CD14-positive monocyte (primary cell): ENCODE data around the gene NFATC2. TPM values are rescaled to one million over a fixed set of nuclear protein-coding genes. Genes with fewer than 3 reads are reported as not detected.

Experiments used
- DNase-seq, 3 donors: peaks; one replicate each; pipeline ENCODE4 v3.0.0-alpha.2; 2011 to 2022
- H2AFZ ChIP-seq: 2 replicates; pipeline ENCODE4 v1.6.0; 2012; ENCODE audit warnings: mild to moderate bottlenecking, low read depth, low read length, inconsistent platforms; ENCODE audit not compliant: insufficient read depth, poor library complexity, severe bottlenecking
- H3K27ac ChIP-seq, 2 donors: 1 replicate in 1 of 2; 2 replicates in 1 of 2; pipeline ENCODE4 v1.5.1; 2012 to 2013; ENCODE audit warnings: low read length in 2 of 2, control low read depth in 1 of 2, inconsistent platforms in 1 of 2, low read depth in 1 of 2, mild to moderate bottlenecking in 1 of 2
- H3K27me3 ChIP-seq, 2 donors: one replicate each; pipeline versions ENCODE4 v1.6.0 to v1.6.1; 2011 to 2013; ENCODE audit warnings: low read length in 2 of 2; ENCODE audit not compliant: control insufficient read depth in 2 of 2, insufficient read depth in 2 of 2
- H3K36me3 ChIP-seq, 2 donors: replicated peaks in 1 of 2; 1 replicate in 1 of 2; 2 replicates in 1 of 2; pipeline versions ENCODE4 v1.5.1 to v1.6.1; 2012 to 2013; ENCODE audit warnings: low read length in 2 of 2, control low read depth in 1 of 2, inconsistent platforms in 1 of 2, mild to moderate bottlenecking in 1 of 2; ENCODE audit not compliant: insufficient read depth in 2 of 2, control insufficient read depth in 1 of 2
- H3K4me1 ChIP-seq, 2 donors: 1 replicate in 1 of 2; 2 replicates in 1 of 2; pipeline versions ENCODE4 v1.5.1 to v1.6.1; 2012 to 2013; ENCODE audit warnings: low read length in 2 of 2, control low read depth in 1 of 2, inconsistent platforms in 1 of 2, mild to moderate bottlenecking in 1 of 2, moderate library complexity in 1 of 2; ENCODE audit not compliant: insufficient read depth in 2 of 2, control insufficient read depth in 1 of 2
- H3K4me2 ChIP-seq: replicated peaks from 2 replicates; pipeline ENCODE3; 2012; ENCODE audit warnings: low read length, moderate library complexity, mild to moderate bottlenecking; ENCODE audit not compliant: poor library complexity, severe bottlenecking; ENCODE audit errors: extremely low read depth
- H3K4me3 ChIP-seq, 3 experiments: fragments of 200-600 bp in 1 of 3; sonication (generic) in 1 of 3; replicated peaks in 1 of 3; 1 replicate in 2 of 3; 2 replicates in 1 of 3; pipeline ENCODE4 v1.5.1; 2011 to 2013; ENCODE audit warnings: low read length in 3 of 3, mild to moderate bottlenecking in 3 of 3, control low read depth in 2 of 3, low read depth in 2 of 3, inconsistent platforms in 1 of 3, moderate library complexity in 1 of 3
- H3K79me2 ChIP-seq: 2 replicates; pipeline ENCODE4 v1.6.0; 2012; ENCODE audit warnings: mild to moderate bottlenecking, control low read depth, inconsistent platforms, low read length, moderate library complexity; ENCODE audit not compliant: insufficient read depth
- H3K9ac ChIP-seq: 2 replicates; pipeline ENCODE4 v1.6.0; 2017; ENCODE audit warnings: low read length, mild to moderate bottlenecking; ENCODE audit not compliant: insufficient read depth, poor library complexity, severe bottlenecking
- H3K9me3 ChIP-seq, 2 donors: replicated peaks in 1 of 2; 1 replicate in 1 of 2; 2 replicates in 1 of 2; pipeline versions ENCODE4 v1.5.1 to v1.6.1; 2012 to 2013; ENCODE audit warnings: low read length in 2 of 2, control low read depth in 1 of 2; ENCODE audit not compliant: control insufficient read depth in 1 of 2, insufficient read depth in 1 of 2
- H4K20me1 ChIP-seq: 2 replicates; pipeline ENCODE4 v1.6.0; 2012; ENCODE audit warnings: mild to moderate bottlenecking, low read length, control low read depth, moderate library complexity; ENCODE audit not compliant: insufficient read depth
- H3K27ac Mint-ChIP-seq, 7 donors: one replicate each; pipeline ENCODE4 v1.8.0; 2020; ENCODE audit warnings: mild to moderate bottlenecking in 7 of 7, mixed read lengths in 7 of 7, moderate library complexity in 6 of 7, inconsistent platforms in 2 of 7
- H3K27me3 Mint-ChIP-seq, 3 donors: one replicate each; pipeline ENCODE4 v1.8.0; 2021 to 2022; ENCODE audit warnings: low read depth in 3 of 3, mild to moderate bottlenecking in 3 of 3, mixed read lengths in 3 of 3, moderate library complexity in 3 of 3, inconsistent platforms in 1 of 3
- H3K36me3 Mint-ChIP-seq, 2 donors: one replicate each; pipeline ENCODE4 v1.8.0; 2020; ENCODE audit warnings: mixed read lengths in 2 of 2, inconsistent platforms in 1 of 2, mild to moderate bottlenecking in 1 of 2
- H3K4me1 Mint-ChIP-seq: one replicate; pipeline ENCODE4 v1.8.0; 2020; ENCODE audit warnings: mild to moderate bottlenecking, mixed read lengths
- H3K4me3 Mint-ChIP-seq, 2 donors: one replicate each; pipeline ENCODE4 v1.8.0; 2020; ENCODE audit warnings: mild to moderate bottlenecking in 2 of 2, mixed read lengths in 2 of 2, moderate library complexity in 1 of 2
- H3K9me3 Mint-ChIP-seq, 7 donors: one replicate each; pipeline ENCODE4 v1.8.0; 2020 to 2022; ENCODE audit warnings: mixed read lengths in 7 of 7, mild to moderate bottlenecking in 6 of 7, moderate library complexity in 6 of 7, inconsistent platforms in 2 of 7
- WGBS: methylation state at CpG from one replicate; pipeline ENCODE4 v1.1.5; 2013; ENCODE audit warnings: missing lambda C conversion rate; ENCODE audit not compliant: insufficient coverage; 5-methylcytosine and 5-hydroxymethylcytosine counted together
- intact Hi-C, 2 donors: fragments of 100-400 bp; cut with micrococcal nuclease; formaldehyde crosslinking; loops; one replicate each; pipeline versions ENCODE4 v1.15.0 to v1.15.1; 2023
- polyA plus RNA-seq, 3 donors: library from polyadenylated mRNA; depleted of rRNA in 1 of 3; unstranded in 2 of 3; stranded (reverse) in 1 of 3; fragments of 300-500 nt in 2 of 3; fragments of >200 nt in 1 of 3; fragmentation: Illumina TruSeq in 2 of 3; gene quantifications; 1 replicate in 2 of 3; 2 replicates in 1 of 3; pipeline ENCODE4 v1.2.3, GENCODE V29; 2012 to 2021
- TF ChIP-seq, protein P1 (sequence below): fragments of 200-600 bp; IDR thresholded peaks from one replicate; pipeline ENCODE4 v1.8.0; 2022; ENCODE audit warnings: antibody characterized with exemption, mild to moderate bottlenecking

NFATC2 gene
- polyA plus RNA-seq, 3 donors = 0.03 to 0.18 (median 0.11) TPM

DNA sequence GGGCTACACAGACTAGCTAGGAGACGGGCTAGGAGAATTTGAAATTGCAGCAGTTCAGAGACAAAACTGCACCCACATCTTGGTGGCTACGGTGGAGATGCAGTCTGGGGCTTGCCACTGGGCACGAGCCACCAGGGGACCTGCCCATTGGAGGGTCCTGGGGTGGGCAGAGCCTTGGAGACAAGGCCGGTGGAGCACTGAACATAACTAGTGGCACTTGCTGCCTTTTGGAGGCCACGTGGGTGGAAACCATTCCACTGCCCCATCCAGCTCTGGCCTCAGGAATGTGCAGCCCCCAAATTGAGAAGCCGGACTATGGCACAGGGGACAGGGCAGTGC lies 113.4 kb downstream of the NFATC2 start:
- H3K79me2 ChIP-seq = no peaks in the 10 kb centered on the region

DNA sequence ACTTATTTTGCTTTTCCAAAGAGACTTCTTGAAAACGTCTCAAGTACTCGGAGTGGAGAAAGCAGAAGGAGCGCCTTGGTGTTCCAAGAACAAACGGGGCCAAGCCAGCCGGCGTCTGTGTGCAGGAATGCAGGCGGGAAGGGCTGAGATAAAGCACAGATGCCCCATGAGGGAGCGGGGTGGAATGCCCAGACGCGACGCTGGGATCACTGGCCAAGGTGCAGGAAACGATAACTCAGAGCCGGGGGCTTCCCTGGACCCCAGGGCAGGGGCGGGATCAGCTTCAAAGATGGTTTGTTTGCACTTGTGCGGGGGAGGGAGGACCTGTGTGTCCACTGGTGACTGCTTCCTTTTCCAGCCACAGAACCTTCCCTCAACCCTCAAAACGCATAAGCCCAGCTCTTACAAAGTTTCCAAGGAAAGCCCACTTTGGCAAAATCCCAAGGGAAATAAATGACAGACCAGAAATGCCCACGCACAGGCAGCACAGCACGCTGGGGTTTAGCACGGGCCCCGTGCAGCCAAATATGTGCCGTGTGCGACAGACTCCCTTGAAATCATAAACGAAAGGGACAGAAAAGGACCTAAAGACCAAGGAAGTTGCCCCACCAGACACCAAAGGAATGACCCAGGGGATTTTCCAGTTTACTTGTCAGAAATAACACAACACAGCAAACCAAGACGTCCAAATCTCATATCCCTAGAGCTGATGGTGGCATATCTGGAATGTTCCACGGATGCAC lies 113.9 kb downstream of the NFATC2 start:
- H3K4me1 Mint-ChIP-seq = peaks cover 7% of the 10 kb centered on the region
- TF ChIP-seq, protein P1, sequence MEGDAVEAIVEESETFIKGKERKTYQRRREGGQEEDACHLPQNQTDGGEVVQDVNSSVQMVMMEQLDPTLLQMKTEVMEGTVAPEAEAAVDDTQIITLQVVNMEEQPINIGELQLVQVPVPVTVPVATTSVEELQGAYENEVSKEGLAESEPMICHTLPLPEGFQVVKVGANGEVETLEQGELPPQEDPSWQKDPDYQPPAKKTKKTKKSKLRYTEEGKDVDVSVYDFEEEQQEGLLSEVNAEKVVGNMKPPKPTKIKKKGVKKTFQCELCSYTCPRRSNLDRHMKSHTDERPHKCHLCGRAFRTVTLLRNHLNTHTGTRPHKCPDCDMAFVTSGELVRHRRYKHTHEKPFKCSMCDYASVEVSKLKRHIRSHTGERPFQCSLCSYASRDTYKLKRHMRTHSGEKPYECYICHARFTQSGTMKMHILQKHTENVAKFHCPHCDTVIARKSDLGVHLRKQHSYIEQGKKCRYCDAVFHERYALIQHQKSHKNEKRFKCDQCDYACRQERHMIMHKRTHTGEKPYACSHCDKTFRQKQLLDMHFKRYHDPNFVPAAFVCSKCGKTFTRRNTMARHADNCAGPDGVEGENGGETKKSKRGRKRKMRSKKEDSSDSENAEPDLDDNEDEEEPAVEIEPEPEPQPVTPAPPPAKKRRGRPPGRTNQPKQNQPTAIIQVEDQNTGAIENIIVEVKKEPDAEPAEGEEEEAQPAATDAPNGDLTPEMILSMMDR = no peak
- Histone ChIP-seq H3K4me3 (no peak overlapping the region), H3K27ac (no peak overlapping the region), H3K79me2 (no peaks in the 10 kb centered on the region), H2AFZ (no peak overlapping the region), H3K9ac (no peak overlapping the region), H4K20me1 (no peaks in the 10 kb centered on the region), H3K9me3 (no peaks in the 10 kb centered on the region), H3K4me1 (peaks cover 0 to 2% of the 10 kb centered on the region in 2 donors), H3K36me3 (no peaks in the 10 kb centered on the region), H3K27me3 (no peaks in the 10 kb centered on the region), H3K4me2 (no peak overlapping the region)
- no peaks in the 10 kb centered on the region for H3K36me3 Mint-ChIP-seq
- intact Hi-C loops = no loop called here
- H3K9me3 Mint-ChIP-seq = peaks cover 0 to 2% (median 0%) of the 10 kb centered on the region in 7 donors
- peak overlapping the region in 2 of 7 donors; percentile 43 to 51 for H3K27ac Mint-ChIP-seq
- H3K4me3 Mint-ChIP-seq = no peak overlapping the region
- DNase-seq = no peak
- peaks cover 5 to 11% (median 7%) of the 10 kb centered on the region in 3 donors for H3K27me3 Mint-ChIP-seq
- WGBS = 90% methylated on average over 22 of the region's 25 CpGs

More for the DNA sequence above, 113.4 kb downstream of the NFATC2 start:
- no peak overlapping the region for H3K4me3 ChIP-seq
- H3K4me2 ChIP-seq = no peak overlapping the region
- TF ChIP-seq, protein P1 = no peak
- intact Hi-C loops = no loop called here
- no peak overlapping the region for H3K9ac ChIP-seq
- 90% methylated on average over 6 of the region's 6 CpGs for WGBS
- H3K27me3 ChIP-seq = no peaks in the 10 kb centered on the region
- H3K36me3 Mint-ChIP-seq = no peaks in the 10 kb centered on the region
- H3K27me3 Mint-ChIP-seq = peaks cover 7 to 11% (median 7%) of the 10 kb centered on the region in 3 donors
- H3K27ac Mint-ChIP-seq = no peak overlapping the region
- peaks cover 0 to 2% of the 10 kb centered on the region in 2 donors for H3K4me1 ChIP-seq
- DNase-seq = no peak
- H3K27ac ChIP-seq = no peak overlapping the region
- no peaks in the 10 kb centered on the region for H3K9me3 ChIP-seq
- H3K9me3 Mint-ChIP-seq = peaks cover 0 to 2% (median 0%) of the 10 kb centered on the region in 7 donors
- no peaks in the 10 kb centered on the region for H4K20me1 ChIP-seq
- peaks cover 7% of the 10 kb centered on the region for H3K4me1 Mint-ChIP-seq
- H3K36me3 ChIP-seq = no peaks in the 10 kb centered on the region
- no peak overlapping the region for H3K4me3 Mint-ChIP-seq
- H2AFZ ChIP-seq = no peak overlapping the region
